B cell (primary cell): ENCODE results near the gene HPS4. TPM values are rescaled to one million over a fixed set of nuclear protein-coding genes. Genes with fewer than 3 reads are reported as not detected.

Experiments
- ATAC-seq: fragments of 200-7000 bp; cut with Tn5 transposase; one replicate; pipeline ENCODE4 v1.10.0; 2021; ENCODE audit warnings: low read depth, mild to moderate bottlenecking, moderate number of reproducible peaks, moderate library complexity
- CTCF ChIA-PET: fragments of 350-600 bp; sonication (Branson Sonifier 250); formaldehyde crosslinking; loops from one replicate; lab custom pipeline; 2021; ENCODE audit warnings: antibody characterized with exemption, inconsistent platforms; lab: Charles Lee
- POLR2A ChIA-PET: fragments of 350-600 bp; sonication (Branson Sonifier 250); formaldehyde crosslinking; loops from one replicate; lab custom pipeline; 2021; ENCODE audit warnings: antibody characterized with exemption; lab: Charles Lee
- DNase-seq: peaks from one replicate; pipeline ENCODE4 v3.0.0; 2013
- H2AFZ ChIP-seq: 2 replicates; pipeline ENCODE4 v1.6.1; 2012; ENCODE audit warnings: mild to moderate bottlenecking, low read depth, low read length; ENCODE audit not compliant: insufficient read depth, poor library complexity, severe bottlenecking
- H3K27ac ChIP-seq, 2 donors: 1 replicate in 1 of 2; 2 replicates in 1 of 2; pipeline ENCODE4 v1.5.1; 2012 to 2013; ENCODE audit warnings: low read length in 2 of 2, mild to moderate bottlenecking in 2 of 2, moderate library complexity in 1 of 2
- H3K27me3 ChIP-seq, 4 experiments: fragments of 200-600 bp in 1 of 4; sonication (generic) in 1 of 4; replicated peaks in 1 of 4; 1 replicate in 2 of 4; 2 replicates in 2 of 4; pipeline versions ENCODE4 v1.6.1 to v1.7.0; 2013 to 2016; ENCODE audit warnings: low read length in 3 of 4, mild to moderate bottlenecking in 2 of 4, mixed read lengths in 1 of 4, moderate library complexity in 1 of 4; ENCODE audit not compliant: insufficient read depth in 4 of 4, control insufficient read depth in 3 of 4; ENCODE audit errors: control extremely low read depth in 1 of 4
- H3K36me3 ChIP-seq, 2 experiments: replicated peaks in 1 of 2; 1 replicate in 1 of 2; 2 replicates in 1 of 2; pipeline versions ENCODE4 v1.6.1 to v1.7.1; 2013; ENCODE audit warnings: low read length in 1 of 2; ENCODE audit not compliant: insufficient read depth in 2 of 2, control insufficient read depth in 1 of 2; ENCODE audit errors: control extremely low read depth in 1 of 2, extremely low read depth in 1 of 2
- H3K4me1 ChIP-seq, 2 donors: fragments of 200-600 bp in 1 of 2; sonication (generic) in 1 of 2; 1 replicate in 1 of 2; 2 replicates in 1 of 2; pipeline versions ENCODE4 v1.5.1 to v1.6.1; 2013 to 2017; ENCODE audit warnings: low read length in 2 of 2; ENCODE audit not compliant: control insufficient read depth in 2 of 2, insufficient read depth in 2 of 2
- H3K4me2 ChIP-seq: replicated peaks from 2 replicates; pipeline ENCODE3; 2012; ENCODE audit warnings: mild to moderate bottlenecking, low read depth, low read length; ENCODE audit not compliant: poor library complexity, severe bottlenecking
- H3K4me3 ChIP-seq, 5 experiments: fragments of 200-600 bp in 1 of 5; sonication (generic) in 1 of 5; 1 replicate in 3 of 5; 2 replicates in 2 of 5; pipeline versions ENCODE4 v1.5.1 to v1.7.0; 2011 to 2016; ENCODE audit warnings: low read length in 4 of 5, mild to moderate bottlenecking in 4 of 5, low read depth in 2 of 5, control low read depth in 1 of 5, moderate library complexity in 1 of 5; ENCODE audit not compliant: insufficient read depth in 1 of 5; ENCODE audit errors: control extremely low read depth in 1 of 5, extremely low read depth in 1 of 5
- H3K79me2 ChIP-seq: fragments of 200-600 bp; sonication (generic); one replicate; pipeline ENCODE4 v1.6.0; 2016; ENCODE audit warnings: low read length; ENCODE audit not compliant: control insufficient read depth, insufficient read depth
- H3K9ac ChIP-seq: fragments of 200-600 bp; sonication (generic); 2 replicates; pipeline ENCODE4 v1.6.1; 2017; ENCODE audit warnings: mild to moderate bottlenecking, low read length, moderate library complexity
- H3K9me3 ChIP-seq, 3 donors: one replicate each; pipeline versions ENCODE4 v1.6.1 to v1.7.1; 2013; ENCODE audit warnings: low read length in 2 of 3; ENCODE audit not compliant: control insufficient read depth in 2 of 3, insufficient read depth in 1 of 3; ENCODE audit errors: control extremely low read depth in 1 of 3
- H4K20me1 ChIP-seq: 2 replicates; pipeline ENCODE4 v1.6.0; 2012; ENCODE audit warnings: mild to moderate bottlenecking, low read length; ENCODE audit not compliant: insufficient read depth, control insufficient read depth, poor library complexity, severe bottlenecking
- H3K27ac Mint-ChIP-seq: one replicate; pipeline ENCODE4 v1.8.0; 2021; ENCODE audit warnings: mixed read lengths
- H3K27me3 Mint-ChIP-seq: one replicate; pipeline ENCODE4 v1.8.0; 2021; ENCODE audit warnings: mixed read lengths
- H3K4me1 Mint-ChIP-seq: one replicate; pipeline ENCODE4 v1.8.0; 2021; ENCODE audit warnings: mixed read lengths
- H3K4me3 Mint-ChIP-seq: one replicate; pipeline ENCODE4 v1.8.0; 2021; ENCODE audit warnings: mixed read lengths
- H3K9me3 Mint-ChIP-seq: one replicate; pipeline ENCODE4 v1.8.0; 2022; ENCODE audit warnings: mixed read lengths; ENCODE audit not compliant: insufficient read depth
- CTCF ChIP-seq: fragments of 200-600 bp; IDR thresholded peaks from one replicate; pipeline ENCODE4 v1.8.0; 2022; ENCODE audit warnings: antibody characterized with exemption, mild to moderate bottlenecking
- EZH2 ChIP-seq: IDR thresholded peaks from 2 replicates; pipeline ENCODE4 v1.6.1; 2012; ENCODE audit warnings: borderline replicate concordance, low read depth, mild to moderate bottlenecking, moderate library complexity, low read length; ENCODE audit not compliant: insufficient read depth, poor library complexity, severe bottlenecking
- WGBS: methylation state at CpG from one replicate; pipeline ENCODE4 v1.1.5; 2013; ENCODE audit warnings: missing lambda C conversion rate; ENCODE audit not compliant: insufficient coverage; 5-methylcytosine and 5-hydroxymethylcytosine counted together
- intact Hi-C: fragments of 100-400 bp; cut with micrococcal nuclease; formaldehyde crosslinking; loops from one replicate; pipeline ENCODE4 v1.10.0; 2022
- polyA plus RNA-seq: library from polyadenylated mRNA; depleted of rRNA; stranded (reverse); fragments of >200 nt; gene quantifications from 2 replicates; pipeline ENCODE4 v1.2.3, GENCODE V29; 2012
- total RNA-seq, 2 donors: library from RNA; stranded (reverse); fragments of 120-200 nt in 1 of 2; gene quantifications; 1 replicate in 1 of 2; 2 replicates in 1 of 2; pipeline versions ENCODE4 v1.2.3 to v1.2.4, GENCODE V29; 2013 to 2022

The HPS4 gene
- total and polyA plus RNA-seq, 2 donors (not counting 1 experiment from before 2014, with no cell fraction given) = 34.8 to 61.8 TPM

GRCh38 chr22:26404851-26405421 is 78.6 kb downstream of the HPS4 start:
- H3K27me3 Mint-ChIP-seq = peaks cover 12% of the 10 kb centered on the region
- ChIA-PET POLR2A (no interaction called here), CTCF (interaction anchor here (0.9 to 1.8 kb wide), 3 partner anchors 11 to 98 kb away, joined by 3 to 15 read pairs (median 4); no protein-coding TSS in a partner anchor)
- no peaks in the 10 kb centered on the region for H3K9me3 Mint-ChIP-seq
- peak overlapping the region; percentile 5 for H3K27ac Mint-ChIP-seq
- WGBS = 0% methylated on average over 1 of the region's 6 CpGs
- peaks cover 11% of the 10 kb centered on the region for H3K4me1 Mint-ChIP-seq
- peak; percentile 47 for DNase-seq
- Histone ChIP-seq H4K20me1 (no peaks in the 10 kb centered on the region), H3K4me1 (peaks cover 13 to 15% of the 10 kb centered on the region in 2 donors), H2AFZ (peak overlapping the region; percentile 54), H3K4me3 (no peak overlapping the region), H3K27ac (no peak overlapping the region), H3K27me3 (no peaks in the 10 kb centered on the region), H3K9me3 (no peaks in the 10 kb centered on the region), H3K4me2 (peak overlapping the region; percentile 55), H3K9ac (peak overlapping the region; percentile 40), H3K36me3 (no peaks in the 10 kb centered on the region), H3K79me2 (no peaks in the 10 kb centered on the region)
- H3K4me3 Mint-ChIP-seq = peak overlapping the region; percentile 55
- no peak for TF ChIP-seq CTCF
- TF ChIP-seq EZH2 = no peak
- no peak for ATAC-seq
- intact Hi-C loops = no loop called here

GRCh38 chr22:26401726-26402125 is 81.9 kb downstream of the HPS4 start:
- Mint-ChIP-seq H3K27ac (no peak overlapping the region), H3K9me3 (no peaks in the 10 kb centered on the region), H3K27me3 (peaks cover 6% of the 10 kb centered on the region), H3K4me1 (peaks cover 11% of the 10 kb centered on the region), H3K4me3 (no peak overlapping the region)
- Histone ChIP-seq H3K4me3 (no peak overlapping the region), H3K27ac (no peak overlapping the region), H3K9me3 (no peaks in the 10 kb centered on the region), H3K4me2 (no peak overlapping the region), H3K36me3 (no peaks in the 10 kb centered on the region), H3K79me2 (no peaks in the 10 kb centered on the region), H3K9ac (no peak overlapping the region), H3K27me3 (no peaks in the 10 kb centered on the region), H4K20me1 (no peaks in the 10 kb centered on the region), H3K4me1 (peaks cover 13 to 15% of the 10 kb centered on the region in 2 donors), H2AFZ (no peak overlapping the region)
- DNase-seq (no peak), ATAC-seq (no peak)
- WGBS = 87% methylated on average over 5 of the region's 5 CpGs
- POLR2A ChIA-PET = no interaction called here
- intact Hi-C loops = no loop called here
- CTCF ChIA-PET = interaction anchor here (1.0 to 9.9 kb wide), 2 partner anchors 50 to 60 kb away, joined by 3 to 179 read pairs; no protein-coding TSS in a partner anchor
- TF ChIP-seq CTCF = no peak
- no peak for TF ChIP-seq EZH2
